ENCODE data around the gene SYNC. TPM values are rescaled to one million over a fixed set of nuclear protein-coding genes. Genes with fewer than 3 reads are reported as not detected.

Gene SYNC
- total RNA-seq (10 to 100 TPM; 37.5 to 89.8 TPM), polyA plus RNA-seq (10 to 100 TPM; 11.4 to 36.8 TPM)
- long read RNA-seq, donor 1, transcript SYNC-201 (4 exons, 1,824 nt): minor isoform, 10 of 75 reads
- long read RNA-seq, donor 1, transcript SYNC-202 (5 exons, 3,398 nt): major isoform, 11 of 75 reads
- long read RNA-seq, donor 1, partial matches to known transcripts: 37 of 75 reads
- long read RNA-seq, donor 1, other reads (novel, unspliced or antisense): 17 of 75 reads
- long read RNA-seq, donor 2, transcript SYNC-202 (5 exons, 3,398 nt): major isoform, 28 of 70 reads
- long read RNA-seq, donor 2, transcript SYNC-201 (4 exons, 1,824 nt): minor isoform, 12 of 70 reads
- long read RNA-seq, donor 2, partial matches to known transcripts: 5 of 70 reads
- long read RNA-seq, donor 2, other reads (novel, unspliced or antisense): 25 of 70 reads

- no peaks in the 10 kb centered on the region for H3K9me3 ChIP-seq (ENCODE audit: control insufficient read depth, low read length)
- 1% methylated on average over 51 to 70 of the region's 70 CpGs for WGBS, 2 donors
- H3K27ac ChIP-seq (ENCODE audit: low read depth in 1 of 2, low read length in 2 of 2): peak within 1 kb of the TSS; percentile 98 to 99
- no peaks in the 10 kb centered on the region for H3K36me3 ChIP-seq (ENCODE audit: control insufficient read depth in 1 of 2, insufficient read depth in 2 of 2, low read length in 1 of 2)
- ATAC-seq (ENCODE audit: low FRiP score) (peak; percentile 83), DNase-seq (peak; percentile 77 to 93)
- intact Hi-C loops (cut with DNase I): loop anchor here (2.0 to 10.0 kb wide), 5 partner anchors 39 to 382 kb away; partner anchors contain the start of genes AZIN2 (in 2 of the 2), RBBP4 (in 1 of the 2), S100PBP (in 1 of the 2) and YARS1 (in 1 of the 2)
- H3K4me3 ChIP-seq (ENCODE audit: low read length in 2 of 2): peak within 1 kb of the TSS; percentile 84 to 95
- peaks cover 0 to 4% of the 10 kb centered on the region in 2 donors for H3K4me1 ChIP-seq (ENCODE audit: control insufficient read depth in 1 of 2, insufficient read depth in 2 of 2, low read length in 2 of 2)
- H3K27me3 ChIP-seq (ENCODE audit: control insufficient read depth in 1 of 2, insufficient read depth in 2 of 2, low read length in 1 of 2): no peaks in the 10 kb centered on the region
Observed at GRCh38 chr1:32702599-32703478, at the start of gene SYNC. SYNC (minus strand) TSS chr1:32702770; CDS start chr1:32702660, 110 bp downstream.

- DNase-seq (no peak), ATAC-seq (ENCODE audit: low FRiP score) (no peak)
- WGBS, 2 donors: 81 to 91% methylated on average over 3 of the region's 3 CpGs
- H3K4me3 ChIP-seq (ENCODE audit: low read length in 2 of 2): no peak overlapping the region
- H3K36me3 ChIP-seq (ENCODE audit: control insufficient read depth in 1 of 2, insufficient read depth in 2 of 2, low read length in 1 of 2): no peaks in the 10 kb centered on the region
- H3K9me3 ChIP-seq (ENCODE audit: control insufficient read depth, low read length): no peaks in the 10 kb centered on the region
- intact Hi-C loops (cut with DNase I): no loop called here
- H3K27me3 ChIP-seq (ENCODE audit: control insufficient read depth in 1 of 2, insufficient read depth in 2 of 2, low read length in 1 of 2): no peaks in the 10 kb centered on the region
- H3K4me1 ChIP-seq (ENCODE audit: control insufficient read depth in 1 of 2, insufficient read depth in 2 of 2, low read length in 2 of 2): no peaks in the 10 kb centered on the region
- no peak overlapping the region for H3K27ac ChIP-seq (ENCODE audit: low read depth in 1 of 2, low read length in 2 of 2)
Observed at GRCh38 chr1:32749771-32750170, 47.2 kb upstream of the SYNC start.

GRCh38 chr1:32749332-32749731, 46.8 kb upstream of the SYNC start:
- ATAC-seq (ENCODE audit: low FRiP score): no peak
- Histone ChIP-seq H3K27me3 (ENCODE audit: control insufficient read depth in 1 of 2, insufficient read depth in 2 of 2, low read length in 1 of 2) (no peaks in the 10 kb centered on the region), H3K27ac (ENCODE audit: low read depth in 1 of 2, low read length in 2 of 2) (no peak overlapping the region), H3K4me1 (ENCODE audit: control insufficient read depth in 1 of 2, insufficient read depth in 2 of 2, low read length in 2 of 2) (no peaks in the 10 kb centered on the region), H3K36me3 (ENCODE audit: control insufficient read depth in 1 of 2, insufficient read depth in 2 of 2, low read length in 1 of 2) (no peaks in the 10 kb centered on the region), H3K4me3 (ENCODE audit: low read length in 2 of 2) (no peak overlapping the region), H3K9me3 (ENCODE audit: control insufficient read depth, low read length) (no peaks in the 10 kb centered on the region)
- intact Hi-C loops (cut with DNase I): no loop called here
- 84 to 89% methylated on average over 4 of the region's 4 CpGs for WGBS, 2 donors
- no peak for DNase-seq

DNA sequence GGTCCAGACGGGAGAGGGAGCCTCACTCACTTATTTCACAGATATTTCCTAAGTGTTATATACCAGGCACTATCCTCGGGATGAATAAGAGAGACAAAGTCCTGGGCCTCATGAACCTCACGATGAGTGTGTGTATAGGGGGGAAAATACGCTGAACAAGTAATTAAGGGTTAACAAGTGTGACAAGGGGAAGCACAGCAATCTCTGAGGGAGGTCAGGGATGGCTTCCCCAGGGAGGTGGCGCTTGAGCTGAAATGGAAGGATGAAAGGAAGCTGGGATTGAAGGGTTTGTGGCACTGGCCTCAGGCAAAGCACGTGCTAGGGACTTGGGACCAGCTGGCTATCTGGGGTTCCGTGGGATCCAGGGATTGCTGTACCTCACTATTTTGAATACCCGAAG, 46.4 kb upstream of the SYNC start:
- no peaks in the 10 kb centered on the region for H3K4me1 ChIP-seq (ENCODE audit: control insufficient read depth in 1 of 2, insufficient read depth in 2 of 2, low read length in 2 of 2)
- H3K27me3 ChIP-seq (ENCODE audit: control insufficient read depth in 1 of 2, insufficient read depth in 2 of 2, low read length in 1 of 2): no peaks in the 10 kb centered on the region
- H3K36me3 ChIP-seq (ENCODE audit: control insufficient read depth in 1 of 2, insufficient read depth in 2 of 2, low read length in 1 of 2): no peaks in the 10 kb centered on the region
- DNase-seq (no peak), ATAC-seq (ENCODE audit: low FRiP score) (no peak)
- intact Hi-C loops (cut with DNase I): no loop called here
- WGBS, 2 donors: 87 to 89% methylated on average over 8 of the region's 8 CpGs
- no peaks in the 10 kb centered on the region for H3K9me3 ChIP-seq (ENCODE audit: control insufficient read depth, low read length)
- no peak overlapping the region for H3K4me3 ChIP-seq (ENCODE audit: low read length in 2 of 2)
- no peak overlapping the region for H3K27ac ChIP-seq (ENCODE audit: low read depth in 1 of 2, low read length in 2 of 2)

DNA sequence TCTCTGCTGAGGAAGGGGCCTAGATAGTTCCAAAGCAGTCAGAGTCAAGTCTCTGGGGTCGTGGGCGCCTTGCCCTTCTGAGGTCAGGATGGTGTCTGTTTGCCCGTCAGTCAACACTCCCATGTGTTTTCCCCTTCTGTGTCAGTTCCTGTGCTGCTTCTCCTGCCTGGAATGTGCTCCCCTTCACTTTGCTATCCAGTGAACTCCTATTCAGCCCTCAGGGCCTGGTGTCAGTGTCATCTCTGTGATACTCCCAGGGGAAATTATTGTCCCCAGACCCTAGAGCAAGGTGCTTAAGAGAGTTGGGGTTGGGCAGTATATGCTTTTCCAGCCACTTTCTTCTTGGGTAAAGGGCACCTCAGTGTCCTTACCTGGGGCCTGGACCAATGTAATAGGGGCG, 45.8 kb upstream of the SYNC start:
- Histone ChIP-seq H3K27ac (ENCODE audit: low read depth in 1 of 2, low read length in 2 of 2) (no peak overlapping the region), H3K9me3 (ENCODE audit: control insufficient read depth, low read length) (no peaks in the 10 kb centered on the region), H3K4me3 (ENCODE audit: low read length in 2 of 2) (no peak overlapping the region), H3K36me3 (ENCODE audit: control insufficient read depth in 1 of 2, insufficient read depth in 2 of 2, low read length in 1 of 2) (no peaks in the 10 kb centered on the region), H3K4me1 (ENCODE audit: control insufficient read depth in 1 of 2, insufficient read depth in 2 of 2, low read length in 2 of 2) (no peaks in the 10 kb centered on the region), H3K27me3 (ENCODE audit: control insufficient read depth in 1 of 2, insufficient read depth in 2 of 2, low read length in 1 of 2) (no peaks in the 10 kb centered on the region)
- WGBS, 2 donors: 94 to 95% methylated on average over 4 of the region's 4 CpGs
- DNase-seq (no peak), ATAC-seq (ENCODE audit: low FRiP score) (no peak)
- intact Hi-C loops (cut with DNase I): no loop called here

DNA sequence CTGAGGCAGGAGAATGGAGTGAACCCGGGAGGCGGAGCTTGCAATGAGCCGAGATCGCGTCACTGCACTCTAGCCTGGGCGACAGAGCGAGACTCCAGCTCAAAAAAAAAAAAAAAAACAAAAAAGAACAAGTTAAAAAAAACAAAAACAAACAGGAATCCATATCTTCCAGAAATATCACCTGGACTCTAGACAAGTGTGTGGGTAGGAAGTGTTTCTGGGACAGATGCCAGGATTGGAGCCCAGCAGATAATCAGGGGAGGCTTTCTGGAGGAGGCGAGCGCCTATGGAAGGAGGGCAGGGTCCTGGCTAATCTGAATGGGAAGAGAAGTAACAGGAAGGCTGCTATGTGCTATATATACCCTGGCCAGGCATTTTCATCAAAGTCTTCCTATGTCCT, 43.6 kb upstream of the SYNC start:
- intact Hi-C loops (cut with DNase I): no loop called here
- Histone ChIP-seq H3K27ac (ENCODE audit: low read depth in 1 of 2, low read length in 2 of 2) (no peak overlapping the region), H3K36me3 (ENCODE audit: control insufficient read depth in 1 of 2, insufficient read depth in 2 of 2, low read length in 1 of 2) (no peaks in the 10 kb centered on the region), H3K9me3 (ENCODE audit: control insufficient read depth, low read length) (no peaks in the 10 kb centered on the region), H3K27me3 (ENCODE audit: control insufficient read depth in 1 of 2, insufficient read depth in 2 of 2, low read length in 1 of 2) (no peaks in the 10 kb centered on the region), H3K4me1 (ENCODE audit: control insufficient read depth in 1 of 2, insufficient read depth in 2 of 2, low read length in 2 of 2) (no peaks in the 10 kb centered on the region), H3K4me3 (ENCODE audit: low read length in 2 of 2) (no peak overlapping the region)
- DNase-seq (no peak), ATAC-seq (ENCODE audit: low FRiP score) (no peak)
- WGBS, 2 donors: 75 to 79% methylated on average over 9 of the region's 9 CpGs

DNA sequence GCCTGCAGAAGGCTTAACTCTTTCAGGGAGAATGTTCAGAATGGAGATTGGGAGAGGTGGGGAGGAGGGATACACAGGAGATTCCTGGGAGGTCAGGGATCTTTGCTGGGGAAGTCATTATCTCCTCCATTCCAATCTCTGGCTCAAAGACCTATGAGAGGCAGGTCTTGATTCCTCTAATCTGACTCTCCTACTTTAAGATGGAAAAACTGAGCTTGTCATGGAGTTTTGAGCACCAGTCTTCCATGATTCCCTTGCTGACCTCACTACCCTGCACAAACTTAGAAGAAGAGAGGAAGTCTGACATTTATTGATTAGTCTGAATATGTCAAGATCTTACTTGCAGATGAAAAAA, 41.5 kb upstream of the SYNC start:
- Histone ChIP-seq H3K9me3 (ENCODE audit: control insufficient read depth, low read length) (no peaks in the 10 kb centered on the region), H3K36me3 (ENCODE audit: control insufficient read depth in 1 of 2, insufficient read depth in 2 of 2, low read length in 1 of 2) (no peaks in the 10 kb centered on the region), H3K27me3 (ENCODE audit: control insufficient read depth in 1 of 2, insufficient read depth in 2 of 2, low read length in 1 of 2) (no peaks in the 10 kb centered on the region), H3K4me1 (ENCODE audit: control insufficient read depth in 1 of 2, insufficient read depth in 2 of 2, low read length in 2 of 2) (no peaks in the 10 kb centered on the region), H3K27ac (ENCODE audit: low read depth in 1 of 2, low read length in 2 of 2) (no peak overlapping the region), H3K4me3 (ENCODE audit: low read length in 2 of 2) (no peak overlapping the region)
- DNase-seq: no peak
- intact Hi-C loops (cut with DNase I): loop anchor here in 1 of 2 donors (5.0 kb wide), 1 partner anchor 42 kb away; the partner anchor contains the start of gene SYNC
- no peak for ATAC-seq (ENCODE audit: low FRiP score)

DNA sequence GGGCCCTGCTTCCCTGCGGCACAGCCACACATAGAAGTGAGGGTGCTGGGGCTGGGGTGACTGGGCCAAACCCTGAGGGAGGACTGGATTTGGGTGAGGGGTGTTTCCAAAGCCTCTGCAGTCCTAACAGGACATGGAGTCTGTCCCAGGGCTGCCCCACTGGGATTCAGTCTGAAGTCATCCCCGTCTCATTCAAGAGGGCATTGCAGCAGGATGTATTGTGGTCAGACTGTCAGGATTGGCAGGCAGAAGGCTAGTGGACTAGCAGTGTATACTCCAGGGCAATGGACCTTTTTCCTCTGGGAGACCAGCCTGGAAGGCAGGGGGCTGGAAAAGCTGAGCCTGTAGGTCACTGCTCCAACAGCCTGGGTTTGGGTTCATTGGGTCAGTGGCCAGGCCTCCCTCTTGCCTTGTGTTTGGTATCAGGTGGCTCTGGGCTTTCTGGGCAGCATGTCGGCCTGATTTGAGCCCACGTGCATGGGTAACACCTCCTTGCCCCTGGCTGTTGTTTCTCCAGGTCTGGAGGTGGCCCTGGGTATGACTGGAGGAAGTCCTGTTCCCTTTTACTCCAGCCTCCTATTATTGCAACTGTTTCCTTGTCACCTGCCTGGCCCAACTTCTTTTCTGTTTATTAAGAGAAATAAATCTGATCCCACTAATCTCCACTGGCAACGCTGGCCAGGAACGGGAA, 41.0 kb upstream of the SYNC start:
- intact Hi-C loops (cut with DNase I): loop anchor here in 1 of 2 donors (5.0 kb wide), 1 partner anchor 41 kb away; the partner anchor contains the start of gene SYNC
- Histone ChIP-seq H3K9me3 (ENCODE audit: control insufficient read depth, low read length) (no peaks in the 10 kb centered on the region), H3K4me3 (ENCODE audit: low read length in 2 of 2) (no peak overlapping the region), H3K36me3 (ENCODE audit: control insufficient read depth in 1 of 2, insufficient read depth in 2 of 2, low read length in 1 of 2) (no peaks in the 10 kb centered on the region), H3K27ac (ENCODE audit: low read depth in 1 of 2, low read length in 2 of 2) (no peak overlapping the region), H3K27me3 (ENCODE audit: control insufficient read depth in 1 of 2, insufficient read depth in 2 of 2, low read length in 1 of 2) (no peaks in the 10 kb centered on the region), H3K4me1 (ENCODE audit: control insufficient read depth in 1 of 2, insufficient read depth in 2 of 2, low read length in 2 of 2) (no peaks in the 10 kb centered on the region)
- DNase-seq (no peak), ATAC-seq (ENCODE audit: low FRiP score) (peak; percentile 9)
- 19 to 28% methylated on average over 6 of the region's 6 CpGs for WGBS, 2 donors

All from aorta (tissue), 5 donors.